ENCODE measurements around the gene FSTL3. TPM values are rescaled to one million over a fixed set of nuclear protein-coding genes. Genes with fewer than 3 reads are reported as not detected.

The FSTL3 gene
- total RNA-seq, 1 experiment from 2014 or later, result 6.8 TPM

GRCh38 chr19:674282-675151, 1.7 kb upstream of the FSTL3 start:
- Histone ChIP-seq H3K27me3 (ENCODE audit: insufficient read depth, low read length) (no peaks in the 10 kb centered on the region; the same call in 1 of the 2 replicates), H4K8ac (replicated peaks; ENCODE audit: insufficient read length, low read depth, low read length) (no peak overlapping the region), H4K5ac (ENCODE audit: insufficient read length, low read depth, low read length) (no peak overlapping the region), H2AK5ac (ENCODE audit: insufficient read length, low read length) (no peak overlapping the region), H3K56ac (ENCODE audit: insufficient read length, low read depth, low read length) (no peak overlapping the region), H3K9ac (ENCODE audit: extremely low read depth, insufficient read length, low read length) (no peak overlapping the region), H2BK12ac (ENCODE audit: insufficient read length, low read depth, low read length) (no peak overlapping the region), H3K23me2 (ENCODE audit: insufficient read length, low read depth, low read length, poor library complexity, severe bottlenecking) (peaks cover 6% of the 10 kb centered on the region), H3K18ac (ENCODE audit: insufficient read length, low read depth, low read length) (no peak overlapping the region), H3K4me1 (ENCODE audit: insufficient read depth, low read length) (no peaks in the 10 kb centered on the region), H2BK120ac (ENCODE audit: low read depth, low read length, poor library complexity, severe bottlenecking) (no peak overlapping the region), H2BK5ac (ENCODE audit: insufficient read length, low read length) (no peak overlapping the region), H3K79me1 (ENCODE audit: insufficient read depth, low read depth, low read length, poor library complexity, severe bottlenecking) (no peaks in the 10 kb centered on the region), H3T11ph (ENCODE audit: low read length) (no peak overlapping the region), H3K27ac (ENCODE audit: insufficient read length, low read depth, low read length) (no peak overlapping the region), H3K14ac (ENCODE audit: insufficient read depth, low read length) (no peak overlapping the region), H2BK20ac (ENCODE audit: low read depth, low read length, poor library complexity, severe bottlenecking) (no peak overlapping the region), H3K23ac (ENCODE audit: insufficient read length, low read depth, low read length) (no peak overlapping the region), H4K91ac (ENCODE audit: insufficient read length, low read depth, low read length) (no peak overlapping the region), H2BK15ac (ENCODE audit: low read depth, low read length) (no peak overlapping the region), H3K79me2 (ENCODE audit: insufficient read depth, low read length) (no peaks in the 10 kb centered on the region), H3K9me3 (ENCODE audit: control insufficient read depth, low read depth, low read length) (no peaks in the 10 kb centered on the region), H3K4me2 (ENCODE audit: insufficient read depth, insufficient read length, low read length) (no peak overlapping the region), H3K4ac (ENCODE audit: low read depth, low read length) (no peak overlapping the region), H2AFZ (ENCODE audit: low read length) (no peak overlapping the region), H4K20me1 (ENCODE audit: control insufficient read depth, insufficient read depth, insufficient read length) (no peaks in the 10 kb centered on the region)
- DNase-seq, result no peak
- TF ChIP-seq CTCF (conservative IDR thresholded peaks at IDR 0.05), result no peak
- Mint-ChIP-seq H3K27ac (no peak overlapping the region; a peak in 1 of 7 replicates), H3K9me3 (no peaks in the 10 kb centered on the region), H3K27me3 (ENCODE audit: low read depth) (peaks cover 53% of the 10 kb centered on the region), H3K4me3 (no peak overlapping the region), H3K4me1 (peaks cover 0 to 10% of the 10 kb centered on the region in 2 experiments; a peak in 2 of 4 replicates), H3K36me3 (ENCODE audit: insufficient read depth in 1 of 3, low read depth in 3 of 3) (no peaks in the 10 kb centered on the region)
- no CpG with 5 or more reads among the region's 38 CpGs for WGBS (ENCODE audit: extremely low coverage, insufficient read length, low lambda C conversion rate)

Data from H9 (cell line).